K562 (cell line): ENCODE results near the gene DNAJC11. TPM values are rescaled to one million over a fixed set of nuclear protein-coding genes. Genes with fewer than 3 reads are reported as not detected.

ENCODE experiments used
- CREB1 ChIP-seq, 2 experiments: sonication (generic) in 1 of 2; formaldehyde crosslinking in 1 of 2; IDR thresholded peaks; 2 replicates each; pipeline versions ENCODE4 v1.6.1 to v1.8.0; 2012 to 2022; ENCODE audit warnings: inconsistent platforms in 1 of 2, mild to moderate bottlenecking in 1 of 2, missing genetic modification reagents in 1 of 2, moderate library complexity in 1 of 2
- CUX1 ChIP-seq: fragments of 200-800 bp; sonication (Bioruptor generic); IDR thresholded peaks from 2 replicates; pipeline ENCODE4 v1.6.1; 2016; ENCODE audit warnings: missing genetic modification characterization, missing compliant biosample characterization
- CXXC5 ChIP-seq: fragments of 250-450 bp; sonication (Bioruptor Pico); IDR thresholded peaks from 2 replicates; pipeline ENCODE4 v1.8.0; 2022; ENCODE audit warnings: inconsistent platforms, mild to moderate bottlenecking, moderate library complexity
- EP400 ChIP-seq: fragments of 450-650 bp; IDR thresholded peaks from 2 replicates; pipeline ENCODE4 v1.6.1; 2017; ENCODE audit warnings: antibody characterized with exemption, mild to moderate bottlenecking, moderate library complexity
- GABPB2 ChIP-seq: fragments of 250-450 bp; sonication (Bioruptor Pico); conservative IDR thresholded peaks from 2 replicates; pipeline ENCODE4 v1.5.1; 2021; ENCODE audit warnings: mild to moderate bottlenecking
- HNRNPH1 ChIP-seq: fragments of 200-400 bp; formaldehyde crosslinking; optimal IDR thresholded peaks from 2 replicates; pipeline ENCODE3; 2017; ENCODE audit warnings: low read depth, mild to moderate bottlenecking, low read length, moderate library complexity
- PRMT5 ChIP-seq: sonication (generic); formaldehyde crosslinking; IDR thresholded peaks from 2 replicates; pipeline ENCODE4 v1.5.0; 2020; ENCODE audit warnings: missing genetic modification reagents
- PURB ChIP-seq: sonication (generic); formaldehyde crosslinking; IDR thresholded peaks from 2 replicates; pipeline ENCODE4 v1.9.0; 2021; ENCODE audit warnings: low read depth, mild to moderate bottlenecking, missing genetic modification reagents
- RBBP5 ChIP-seq: fragments of 200-600 bp; sonication (generic); IDR thresholded peaks from 2 replicates; pipeline ENCODE4 v1.6.1; 2012; ENCODE audit warnings: borderline replicate concordance, mild to moderate bottlenecking, low read length, control low read depth, inconsistent platforms; ENCODE audit not compliant: insufficient read depth, poor library complexity, severe bottlenecking
- TFAM ChIP-seq: fragments of 250-450 bp; sonication (Bioruptor Pico); conservative IDR thresholded peaks from 2 replicates; pipeline ENCODE4 v1.5.0; 2021; ENCODE audit warnings: mild to moderate bottlenecking, moderate library complexity
- TOE1 ChIP-seq, 2 experiments: fragments of 450-650 bp in 1 of 2; sonication (generic) in 1 of 2; formaldehyde crosslinking in 1 of 2; IDR thresholded peaks; 2 replicates each; pipeline versions ENCODE4 v1.7.1 to v1.8.0; 2016 to 2022; ENCODE audit warnings: borderline replicate concordance in 2 of 2, mild to moderate bottlenecking in 2 of 2, antibody characterized with exemption in 1 of 2, inconsistent platforms in 1 of 2, low read depth in 1 of 2, missing genetic modification reagents in 1 of 2, moderate library complexity in 1 of 2
- ZBTB49 ChIP-seq: sonication (generic); formaldehyde crosslinking; IDR thresholded peaks from 2 replicates; pipeline ENCODE4 v1.8.0; 2022; ENCODE audit warnings: missing genetic modification reagents, mild to moderate bottlenecking, borderline replicate concordance
- ZNF274 ChIP-seq: IDR thresholded peaks from 2 replicates; pipeline ENCODE4 v1.6.1; 2011; ENCODE audit warnings: low read depth, mild to moderate bottlenecking, low read length, moderate library complexity, borderline replicate concordance
- ZNF561 ChIP-seq: fragments of 450-650 bp; formaldehyde crosslinking; conservative IDR thresholded peaks from 2 replicates; pipeline ENCODE4 v1.4.0; 2020; ENCODE audit warnings: mild to moderate bottlenecking, moderate library complexity
- ZNF583 ChIP-seq: fragments of 250-450 bp; sonication (Bioruptor Pico); IDR thresholded peaks from 2 replicates; pipeline ENCODE4 v1.4.0; 2020
- ZSCAN32 ChIP-seq: fragments of 450-650 bp; formaldehyde crosslinking; IDR thresholded peaks from 2 replicates; pipeline ENCODE4 v1.4.0; 2020; ENCODE audit warnings: mild to moderate bottlenecking, moderate library complexity
- polyA plus RNA-seq, 8 experiments: library from polyadenylated mRNA; depleted of rRNA in 4 of 8; stranded (reverse) in 5 of 8; unstranded in 3 of 8; fragments of >200 nt; fragmentation: Nextera tagmentation in 2 of 8; fragmentation: Illumina TruSeq in 1 of 8; extraction: Ambion mirVana in 2 of 8; extraction: Trizol in 1 of 8; gene quantifications; 2 replicates each; pipeline versions ENCODE4 v1.2.1 to v1.2.3, GENCODE V29; 2011 to 2014; ENCODE audit warnings: inconsistent platforms in 1 of 8, missing spikeins in 1 of 8
- total RNA-seq, 7 experiments: library from RNA; depleted of rRNA in 6 of 7; stranded (reverse); fragments of >200 nt in 6 of 7; fragmentation: Illumina TruSeq in 2 of 7; extraction: Trizol in 2 of 7; gene quantifications; 2 replicates each; pipeline versions ENCODE4 v1.2.1 to v1.2.3, GENCODE V29; 2011 to 2021; ENCODE audit warnings: low replicate concordance in 1 of 7
- TF ChIP-seq, protein P1 (sequence below): IDR thresholded peaks from 2 replicates; pipeline ENCODE4 v1.6.1; 2012; ENCODE audit warnings: low read depth, low read length, improper control_type of control experiment, borderline replicate concordance

DNAJC11 gene
- total and polyA plus RNA-seq, 9 of the 15 experiments (the other 6 are each of a cell fraction or from before 2014, with no cell fraction given): 14.1 to 123 (median 76.6) TPM

- TF ChIP-seq CUX1 (CRISPR knock-in tag) (no peak), EP400 (no peak), PRMT5 (CRISPR knock-in tag) (no peak), ZSCAN32 (CRISPR knock-in tag) (no peak), TFAM (CRISPR knock-in tag) (no peak), RBBP5 (peak; percentile 85), PURB (CRISPR knock-in tag) (no peak), TOE1 (IDR thresholded peaks at IDR 0.05; ENCODE audit: borderline replicate concordance) (no peak), TOE1 (CRISPR knock-in tag; IDR thresholded peaks at IDR 0.05; ENCODE audit: borderline replicate concordance, low read depth) (no peak), ZBTB49 (CRISPR knock-in tag) (no peak), ZNF274 (no peak), HNRNPH1 (no peak), ZNF561 (CRISPR knock-in tag) (no peak), CXXC5 (CRISPR knock-in tag) (peak; percentile 28; the same call in 1 of the 2 replicates), GABPB2 (no peak), ZNF583 (no peak), CREB1 (IDR thresholded peaks at IDR 0.05) (no peak), CREB1 (CRISPR knock-in tag; IDR thresholded peaks at IDR 0.05) (no peak)
- TF ChIP-seq, protein P1, sequence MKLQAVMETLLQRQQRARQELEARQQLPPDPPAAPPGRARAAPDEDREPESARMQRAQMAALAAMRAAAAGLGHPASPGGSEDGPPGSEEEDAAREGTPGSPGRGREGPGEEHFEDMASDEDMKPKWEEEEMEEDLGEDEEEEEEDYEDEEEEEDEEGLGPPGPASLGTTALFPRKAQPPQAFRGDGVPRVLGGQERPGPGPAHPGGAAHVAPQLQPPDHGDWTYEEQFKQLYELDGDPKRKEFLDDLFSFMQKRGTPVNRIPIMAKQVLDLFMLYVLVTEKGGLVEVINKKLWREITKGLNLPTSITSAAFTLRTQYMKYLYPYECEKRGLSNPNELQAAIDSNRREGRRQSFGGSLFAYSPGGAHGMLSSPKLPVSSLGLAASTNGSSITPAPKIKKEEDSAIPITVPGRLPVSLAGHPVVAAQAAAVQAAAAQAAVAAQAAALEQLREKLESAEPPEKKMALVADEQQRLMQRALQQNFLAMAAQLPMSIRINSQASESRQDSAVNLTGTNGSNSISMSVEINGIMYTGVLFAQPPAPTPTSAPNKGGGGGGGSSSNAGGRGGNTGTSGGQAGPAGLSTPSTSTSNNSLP: no peak
Observed at GRCh38 chr1:6614929-6615785, 86.5 kb downstream of the DNAJC11 start (continued).
